ENCODE measurements around the gene GDNF.

GDNF gene

GRCh38 chr5:37844009-37844408 lies 4.2 kb upstream of the GDNF start:
- no peak for DNase-seq

- no peak for DNase-seq
These were observed 2.2 kb upstream of the GDNF start for GRCh38 chr5:37842048-37842447.

- no peak for DNase-seq
These were observed 1.4 kb upstream of the GDNF start for GRCh38 chr5:37841203-37841602.

GRCh38 chr5:37840053-37841034 lies 503 bp upstream of the GDNF start:
- no peak for DNase-seq

- DNase-seq: no peak
These were observed 904 bp downstream of the GDNF start for GRCh38 chr5:37838933-37839341.

- no peak for DNase-seq
These were observed 1.5 kb downstream of the GDNF start for GRCh38 chr5:37838152-37838932.

GRCh38 chr5:37837414-37838032 lies 2.3 kb downstream of the GDNF start:
- no peak for DNase-seq

- no peak for DNase-seq
These were observed 3.0 kb downstream of the GDNF start for GRCh38 chr5:37836592-37837413.

GRCh38 chr5:37836235-37836591 lies 3.6 kb downstream of the GDNF start:
- DNase-seq: no peak

GRCh38 chr5:37835380-37835973 lies 4.4 kb downstream of the GDNF start:
- no peak for DNase-seq

- DNase-seq: no peak
These were observed 5.1 kb downstream of the GDNF start for GRCh38 chr5:37834542-37835379.

GRCh38 chr5:37833990-37834389 lies 5.9 kb downstream of the GDNF start:
- no peak for DNase-seq

GRCh38 chr5:37831821-37832534 lies 7.9 kb downstream of the GDNF start:
- DNase-seq: no peak

GRCh38 chr5:37830348-37830747 lies 9.5 kb downstream of the GDNF start:
- no peak for DNase-seq

GRCh38 chr5:37825334-37825915 lies 14.4 kb downstream of the GDNF start:
- peak; percentile 85 for DNase-seq

GRCh38 chr5:37823433-37824152 lies 16.2 kb downstream of the GDNF start:
- DNase-seq: no peak

GRCh38 chr5:37816883-37817282 lies 23.0 kb downstream of the GDNF start:
- DNase-seq: no peak

GRCh38 chr5:37816331-37816730 lies 23.5 kb downstream of the GDNF start:
- DNase-seq: no peak

GRCh38 chr5:37815913-37816312 lies 23.9 kb downstream of the GDNF start:
- no peak for DNase-seq

All from COR-L47 (cell line).